HepG2 (cell line): ENCODE data around the gene VPS26B. TPM values are rescaled to one million over a fixed set of nuclear protein-coding genes. Genes with fewer than 3 reads are reported as not detected.

Experiments
- ATAC-seq: fragments of 200-7000 bp; cut with Tn5 transposase; 3 replicates; pipeline ENCODE4 v1.9.1; 2020; ENCODE audit warnings: mild to moderate bottlenecking, moderate library complexity
- BruUV-seq: library from RNA; stranded (reverse); fragments of 400-500 nt; replicated peaks from 2 replicates; lab custom pipeline; 2021; lab: Mats Ljungman, UMichigan
- CTCF ChIA-PET: fragments of 300-600 bp; formaldehyde crosslinking; extraction: SDS; loops from one replicate; lab custom pipeline; 2021; ENCODE audit warnings: low total read pairs, inconsistent platforms, low intra/inter-chr PET ratio; lab: Yijun Ruan, JAX
- POLR2A ChIA-PET: fragments of 350-600 bp; sonication (Branson Sonifier 250); formaldehyde crosslinking; loops from one replicate; lab custom pipeline; 2020; ENCODE audit warnings: antibody characterized with exemption, inconsistent platforms; lab: Yijun Ruan, JAX
- DNase-seq: peaks from one replicate; pipeline ENCODE4 v3.0.0-alpha.2; 2015; ENCODE audit warnings: low spot score
- FAIRE-seq: peaks from 3 replicates; lab custom pipeline; 2011; peaks lifted over from hg19 to GRCh38; lab: Jason Lieb, UNC
- H2AFZ ChIP-seq: one replicate; pipeline ENCODE4 v1.6.1; 2011; ENCODE audit warnings: low read length, inconsistent platforms
- H3K27ac ChIP-seq: fragments of 300-600 bp; 3 replicates; pipeline ENCODE4 v1.8.0; 2011; ENCODE audit warnings: mixed run types, mild to moderate bottlenecking, mixed read lengths, low read length, inconsistent platforms; ENCODE audit not compliant: insufficient read depth; ENCODE audit errors: extremely low read length
- H3K27me3 ChIP-seq, 2 experiments: fragments of 200-600 bp in 1 of 2; 2 replicates in 1 of 2; 3 replicates in 1 of 2; pipeline versions ENCODE4 v1.6.0 to v1.8.0; 2011; ENCODE audit warnings: low read length in 2 of 2, mild to moderate bottlenecking in 2 of 2, moderate library complexity in 2 of 2, inconsistent platforms in 1 of 2; ENCODE audit not compliant: insufficient read depth in 2 of 2, control insufficient read depth in 1 of 2
- H3K36me3 ChIP-seq, 2 experiments: fragments of 200-600 bp in 1 of 2; replicated peaks in 1 of 2; 2 replicates in 1 of 2; 3 replicates in 1 of 2; pipeline versions ENCODE4 v1.5.1 to v1.8.0; 2011; ENCODE audit warnings: low read length in 2 of 2, inconsistent platforms in 1 of 2; ENCODE audit not compliant: insufficient read depth in 2 of 2, control insufficient read depth in 1 of 2
- H3K4me1 ChIP-seq: 2 replicates; pipeline ENCODE4 v1.5.1; 2012; ENCODE audit warnings: low read length, inconsistent platforms; ENCODE audit not compliant: insufficient read depth
- H3K4me2 ChIP-seq: 2 replicates; pipeline ENCODE4 v1.6.0; 2011; ENCODE audit warnings: low read depth, low read length, inconsistent platforms
- H3K4me3 ChIP-seq, 3 experiments: fragments of 200-600 bp in 1 of 3; sonication (generic), shearing (Covaris generic) in 1 of 3; replicated peaks in 1 of 3; 2 replicates each; pipeline ENCODE4 v1.5.1; 2011 to 2016; ENCODE audit warnings: low read length in 3 of 3, inconsistent platforms in 2 of 3, low read depth in 2 of 3, mild to moderate bottlenecking in 2 of 3, control low read depth in 1 of 3, mixed read lengths in 1 of 3; ENCODE audit not compliant: insufficient read depth in 1 of 3
- H3K79me2 ChIP-seq: one replicate; pipeline ENCODE4 v1.6.1; 2011; ENCODE audit warnings: low read length, inconsistent platforms; ENCODE audit not compliant: insufficient read depth
- H3K9ac ChIP-seq: 2 replicates; pipeline ENCODE4 v1.6.0; 2011; ENCODE audit warnings: mild to moderate bottlenecking, low read depth, low read length, inconsistent platforms; ENCODE audit not compliant: insufficient read depth
- H3K9me3 ChIP-seq: 2 replicates; pipeline ENCODE4 v1.5.1; 2012; ENCODE audit warnings: mild to moderate bottlenecking, low read length
- H4K20me1 ChIP-seq: 2 replicates; pipeline ENCODE4 v1.6.0; 2011; ENCODE audit warnings: inconsistent platforms, mild to moderate bottlenecking, low read length, moderate library complexity; ENCODE audit not compliant: insufficient read depth
- ARNTL ChIP-seq: sonication (generic); formaldehyde crosslinking; IDR thresholded peaks from 2 replicates; pipeline ENCODE4 v1.4.0; 2020; ENCODE audit warnings: mild to moderate bottlenecking, missing genetic modification reagents
- MTA3 ChIP-seq: sonication (generic); formaldehyde crosslinking; IDR thresholded peaks from 2 replicates; pipeline ENCODE4 v1.4.0; 2020; ENCODE audit warnings: missing genetic modification reagents
- ZNF274 ChIP-seq: sonication (generic); formaldehyde crosslinking; IDR thresholded peaks from 2 replicates; pipeline ENCODE4 v1.5.1; 2020; ENCODE audit warnings: mild to moderate bottlenecking, missing genetic modification reagents
- WGBS: methylation state at CpG from one replicate; pipeline ENCODE4 v1.1.6; 2017; ENCODE audit warnings: low lambda C conversion rate; 5-methylcytosine and 5-hydroxymethylcytosine counted together
- in situ Hi-C: cut with HindIII; loops from 2 replicates; pipeline ENCODE4 v1.10.0; 2017; ENCODE audit warnings: low pct_unique_long_range_greater_than_20kb; ENCODE audit not compliant: extremely low pct_ligation_motif_present
- intact Hi-C: fragments of 100-400 bp; cut with micrococcal nuclease; formaldehyde crosslinking; loops from one replicate; pipeline ENCODE4 v1.10.0; 2022; ENCODE audit not compliant: unreplicated experiment
- polyA plus RNA-seq, 8 experiments: library from polyadenylated mRNA; depleted of rRNA in 3 of 8; stranded (reverse) in 7 of 8; unstranded in 1 of 8; fragments of >200 nt; fragmentation: Illumina TruSeq in 4 of 8; extraction: Trizol in 4 of 8; gene quantifications; 2 replicates each; pipeline versions ENCODE4 v1.2.1 to v1.2.3, GENCODE V29; 2011 to 2016; ENCODE audit warnings: low read depth in 4 of 8, missing spikeins in 1 of 8, mixed read lengths in 1 of 8; ENCODE audit not compliant: insufficient read depth in 1 of 8
- total RNA-seq, 5 experiments: library from RNA; depleted of rRNA; stranded (reverse); fragments of >200 nt; fragmentation: Illumina TruSeq; extraction: Trizol; gene quantifications; 2 replicates each; pipeline ENCODE4 v1.2.3, GENCODE V29; 2016; ENCODE audit warnings: low read depth in 1 of 5
- TF ChIP-seq, protein P1 (sequence below): sonication (generic); formaldehyde crosslinking; IDR thresholded peaks from 2 replicates; pipeline ENCODE4 v1.4.0; 2020; ENCODE audit warnings: missing genetic modification reagents, borderline replicate concordance

VPS26B gene
- total and polyA plus RNA-seq, 2 of the 13 experiments (the other 11 are each of a cell fraction or from before 2014, with no cell fraction given) = 20.2 to 23.2 TPM

DNA sequence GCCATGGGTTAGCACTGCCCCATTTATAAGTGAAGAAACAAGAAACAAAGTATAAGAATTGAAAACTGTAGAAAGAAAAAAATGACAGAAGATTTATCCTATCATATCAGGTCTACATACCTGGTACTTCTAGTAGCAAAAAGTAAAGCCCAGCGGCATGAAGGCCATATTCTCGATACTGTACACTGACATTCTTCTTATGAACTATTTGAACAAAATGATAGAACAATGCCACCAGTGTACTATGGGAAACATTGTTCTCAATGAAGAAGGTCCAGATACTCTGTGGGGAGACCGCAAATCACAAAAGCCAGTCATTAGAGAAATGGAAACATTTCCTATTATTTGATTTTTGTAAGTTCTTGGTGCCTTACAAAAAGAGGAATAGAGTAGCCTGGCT lies 7.7 kb upstream of the VPS26B start:
- intact Hi-C loops = no loop called here
- FAIRE-seq = no peak
- H3K9ac ChIP-seq = no peak overlapping the region

More for the DNA sequence above, 7.7 kb upstream of the VPS26B start:
- Histone ChIP-seq H3K4me3 (no peak overlapping the region), H3K79me2 (peaks cover 6% of the 10 kb centered on the region), H3K36me3 (peaks cover 3 to 33% of the 10 kb centered on the region in 2 experiments), H2AFZ (no peak overlapping the region), H3K27ac (no peak overlapping the region), H3K4me2 (no peak overlapping the region), H4K20me1 (peaks cover 2% of the 10 kb centered on the region; the same call in 1 of the 2 replicates), H3K27me3 (no peaks in the 10 kb centered on the region), H3K9me3 (no peaks in the 10 kb centered on the region), H3K4me1 (peaks cover 14% of the 10 kb centered on the region)
- no peak for ATAC-seq
- TF ChIP-seq ARNTL = no peak
- TF ChIP-seq, protein P1, sequence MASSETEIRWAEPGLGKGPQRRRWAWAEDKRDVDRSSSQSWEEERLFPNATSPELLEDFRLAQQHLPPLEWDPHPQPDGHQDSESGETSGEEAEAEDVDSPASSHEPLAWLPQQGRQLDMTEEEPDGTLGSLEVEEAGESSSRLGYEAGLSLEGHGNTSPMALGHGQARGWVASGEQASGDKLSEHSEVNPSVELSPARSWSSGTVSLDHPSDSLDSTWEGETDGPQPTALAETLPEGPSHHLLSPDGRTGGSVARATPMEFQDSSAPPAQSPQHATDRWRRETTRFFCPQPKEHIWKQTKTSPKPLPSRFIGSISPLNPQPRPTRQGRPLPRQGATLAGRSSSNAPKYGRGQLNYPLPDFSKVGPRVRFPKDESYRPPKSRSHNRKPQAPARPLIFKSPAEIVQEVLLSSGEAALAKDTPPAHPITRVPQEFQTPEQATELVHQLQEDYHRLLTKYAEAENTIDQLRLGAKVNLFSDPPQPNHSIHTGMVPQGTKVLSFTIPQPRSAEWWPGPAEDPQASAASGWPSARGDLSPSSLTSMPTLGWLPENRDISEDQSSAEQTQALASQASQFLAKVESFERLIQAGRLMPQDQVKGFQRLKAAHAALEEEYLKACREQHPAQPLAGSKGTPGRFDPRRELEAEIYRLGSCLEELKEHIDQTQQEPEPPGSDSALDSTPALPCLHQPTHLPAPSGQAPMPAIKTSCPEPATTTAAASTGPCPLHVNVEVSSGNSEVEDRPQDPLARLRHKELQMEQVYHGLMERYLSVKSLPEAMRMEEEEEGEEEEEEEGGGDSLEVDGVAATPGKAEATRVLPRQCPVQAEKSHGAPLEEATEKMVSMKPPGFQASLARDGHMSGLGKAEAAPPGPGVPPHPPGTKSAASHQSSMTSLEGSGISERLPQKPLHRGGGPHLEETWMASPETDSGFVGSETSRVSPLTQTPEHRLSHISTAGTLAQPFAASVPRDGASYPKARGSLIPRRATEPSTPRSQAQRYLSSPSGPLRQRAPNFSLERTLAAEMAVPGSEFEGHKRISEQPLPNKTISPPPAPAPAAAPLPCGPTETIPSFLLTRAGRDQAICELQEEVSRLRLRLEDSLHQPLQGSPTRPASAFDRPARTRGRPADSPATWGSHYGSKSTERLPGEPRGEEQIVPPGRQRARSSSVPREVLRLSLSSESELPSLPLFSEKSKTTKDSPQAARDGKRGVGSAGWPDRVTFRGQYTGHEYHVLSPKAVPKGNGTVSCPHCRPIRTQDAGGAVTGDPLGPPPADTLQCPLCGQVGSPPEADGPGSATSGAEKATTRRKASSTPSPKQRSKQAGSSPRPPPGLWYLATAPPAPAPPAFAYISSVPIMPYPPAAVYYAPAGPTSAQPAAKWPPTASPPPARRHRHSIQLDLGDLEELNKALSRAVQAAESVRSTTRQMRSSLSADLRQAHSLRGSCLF (CRISPR knock-in tag) = no peak
- no peak for TF ChIP-seq ZNF274 (CRISPR knock-in tag)
- TF ChIP-seq MTA3 (CRISPR knock-in tag) = no peak
- in situ Hi-C loops = no loop called here
- 96% methylated on average over 3 of the region's 3 CpGs for WGBS
- POLR2A ChIA-PET = no interaction called here
- no peak for DNase-seq
- BruUV-seq = no TSS peak
- CTCF ChIA-PET = no interaction called here
